Tongue (tissue), 2 donors: Measurements from ENCODE around the gene PLCH2. TPM values are rescaled to one million over a fixed set of nuclear protein-coding genes. Genes with fewer than 3 reads are reported as not detected.

Source experiments
- DNase-seq: peaks from one replicate; pipeline ENCODE4 v3.0.0-alpha.2; 2015
- total RNA-seq: library from RNA; depleted of rRNA; stranded (reverse); fragments of >200 nt; gene quantifications from one replicate; pipeline ENCODE4 v1.2.3, GENCODE V29; 2014

The PLCH2 gene
- total RNA-seq, 1 donor from 2014 or later, result 11.8 TPM

GRCh38 chr1:2501041-2501819 is 25.1 kb downstream of the PLCH2 start:
- DNase-seq, result peak; percentile 94

GRCh38 chr1:2501820-2502119 is 25.7 kb downstream of the PLCH2 start:
- no peak for DNase-seq

DNA sequence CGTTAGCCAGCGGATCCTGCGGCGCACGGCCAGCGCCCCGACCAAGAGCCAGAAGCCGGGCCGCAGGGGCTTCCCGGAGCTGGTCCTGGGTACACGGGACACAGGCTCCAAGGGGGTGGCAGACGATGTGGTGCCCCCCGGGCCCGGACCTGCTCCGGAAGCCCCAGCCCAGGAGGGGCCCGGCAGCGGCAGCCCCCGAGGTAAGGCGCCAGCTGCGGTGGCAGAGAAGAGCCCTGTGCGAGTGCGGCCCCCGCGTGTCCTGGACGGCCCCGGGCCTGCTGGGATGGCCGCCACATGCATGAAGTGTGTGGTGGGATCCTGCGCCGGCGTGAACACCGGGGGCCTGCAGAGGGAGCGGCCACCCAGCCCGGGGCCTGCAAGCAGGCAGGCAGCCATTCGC is 26.1 kb downstream of the PLCH2 start:
- no peak for DNase-seq

GRCh38 chr1:2502661-2503553 is 26.8 kb downstream of the PLCH2 start:
- no peak for DNase-seq

DNA sequence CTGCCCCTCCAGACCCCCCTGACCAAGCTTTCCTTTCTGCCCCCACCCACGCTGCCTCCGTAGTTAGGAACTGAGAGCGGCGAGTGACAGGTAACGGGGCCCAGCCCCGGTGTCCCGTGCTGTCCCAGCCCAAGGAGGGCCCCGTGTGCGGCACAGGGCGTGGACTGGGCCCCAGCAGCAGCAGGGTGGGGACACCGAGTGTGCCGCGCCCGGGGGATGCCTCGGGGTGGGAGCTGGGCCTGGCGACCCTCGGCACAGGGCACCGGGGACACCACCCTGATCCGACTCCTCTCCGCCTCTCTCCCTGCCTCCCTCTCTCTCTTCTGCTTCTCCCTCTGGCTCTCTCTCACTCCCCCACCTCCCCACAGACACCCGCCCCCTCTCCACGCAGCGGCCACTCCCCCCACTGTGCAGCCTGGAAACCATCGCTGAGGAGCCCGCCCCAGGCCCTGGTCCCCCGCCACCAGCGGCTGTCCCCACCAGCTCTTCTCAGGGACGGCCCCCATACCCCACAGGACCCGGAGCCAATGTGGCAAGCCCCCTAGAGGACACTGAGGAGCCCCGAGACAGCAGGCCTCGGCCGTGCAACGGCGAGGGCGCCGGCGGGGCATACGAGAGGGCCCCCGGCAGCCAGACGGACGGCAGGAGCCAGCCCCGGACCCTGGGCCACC is 27.6 kb downstream of the PLCH2 start:
- DNase-seq, result no peak

DNA sequence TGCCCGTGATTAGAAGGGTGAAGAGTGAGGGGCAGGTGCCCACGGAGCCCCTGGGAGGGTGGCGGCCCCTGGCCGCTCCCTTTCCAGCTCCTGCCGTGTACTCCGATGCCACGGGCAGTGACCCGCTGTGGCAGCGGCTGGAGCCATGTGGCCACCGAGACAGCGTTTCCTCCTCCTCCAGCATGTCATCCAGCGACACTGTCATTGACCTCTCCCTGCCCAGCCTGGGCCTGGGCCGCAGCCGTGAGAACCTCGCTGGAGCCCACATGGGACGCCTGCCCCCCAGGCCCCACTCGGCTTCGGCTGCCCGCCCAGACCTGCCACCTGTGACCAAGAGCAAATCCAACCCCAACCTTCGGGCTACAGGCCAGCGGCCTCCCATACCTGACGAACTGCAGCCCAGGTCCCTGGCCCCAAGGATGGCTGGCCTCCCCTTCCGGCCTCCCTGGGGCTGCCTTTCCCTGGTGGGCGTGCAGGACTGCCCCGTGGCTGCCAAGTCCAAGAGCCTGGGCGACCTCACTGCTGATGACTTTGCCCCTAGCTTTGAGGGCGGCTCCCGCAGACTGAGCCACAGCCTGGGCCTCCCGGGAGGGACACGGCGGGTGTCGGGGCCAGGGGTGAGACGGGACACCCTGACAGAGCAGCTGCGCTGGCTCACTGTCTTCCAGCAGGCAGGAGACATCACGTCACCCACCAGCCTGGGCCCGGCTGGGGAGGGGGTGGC is 28.3 kb downstream of the PLCH2 start:
- peak; percentile 80 for DNase-seq

GRCh38 chr1:2504949-2505272 is 28.8 kb downstream of the PLCH2 start:
- DNase-seq, result no peak

DNA sequence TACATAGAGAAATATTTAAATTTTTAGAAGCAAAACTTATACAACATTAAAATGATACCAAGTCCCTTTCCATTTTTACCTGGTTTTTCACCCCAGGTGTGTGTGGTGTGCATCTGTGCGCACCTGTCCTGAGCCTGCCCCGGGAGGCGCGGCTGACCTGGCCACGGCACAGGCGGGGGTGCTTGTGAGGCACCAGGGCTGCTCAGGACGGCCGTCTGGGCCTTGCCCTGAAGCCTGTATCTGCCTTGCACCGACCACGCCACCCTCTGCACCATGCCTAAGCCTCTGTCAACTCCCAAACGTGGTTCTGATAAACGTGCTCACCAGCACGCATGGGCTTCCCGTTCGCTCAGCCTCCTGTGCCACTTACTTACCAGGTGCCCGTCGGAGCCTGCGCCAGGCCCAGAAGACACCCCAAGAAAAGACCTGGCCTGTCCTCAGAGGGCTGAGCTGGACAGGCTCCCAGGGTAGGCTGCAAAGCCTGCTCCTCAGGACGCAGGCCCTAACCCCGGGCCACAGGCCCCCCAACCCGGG is 29.4 kb downstream of the PLCH2 start:
- no peak for DNase-seq

GRCh38 chr1:2506007-2506860 is 30.1 kb downstream of the PLCH2 start:
- DNase-seq, result peak; percentile 67

DNA sequence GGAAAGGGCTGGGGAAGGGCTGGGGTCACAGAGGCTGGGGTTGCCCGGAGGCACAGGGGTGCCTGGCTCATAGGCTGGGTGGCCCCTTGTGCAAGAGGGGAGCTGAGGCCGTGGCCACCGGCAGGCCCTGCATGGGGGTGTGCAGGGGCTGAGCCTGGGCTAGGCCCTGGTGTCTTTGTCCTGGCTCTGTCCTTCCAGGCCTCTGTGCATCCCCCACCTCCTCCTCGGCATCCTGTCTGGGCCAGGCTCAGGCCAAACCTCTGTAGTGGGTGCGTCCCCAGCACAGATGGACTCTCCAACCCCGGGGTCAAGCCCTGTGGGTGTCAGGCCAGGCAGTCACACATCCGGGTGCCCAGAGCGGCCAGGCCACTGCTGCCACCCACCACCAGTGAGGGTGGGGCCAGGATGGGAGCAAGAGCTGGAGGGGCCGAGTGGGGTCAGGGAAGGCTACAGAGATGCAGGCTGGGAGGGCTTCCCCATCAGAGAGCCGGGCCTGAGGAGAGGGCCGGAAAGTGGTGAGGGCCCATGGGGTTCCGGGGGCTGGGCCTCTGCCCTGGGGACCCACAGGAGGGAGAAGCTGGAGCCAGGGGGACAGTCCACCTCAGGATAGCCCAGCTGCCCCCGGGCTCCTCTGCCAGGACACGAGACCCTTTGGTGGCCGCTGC is 30.9 kb downstream of the PLCH2 start:
- DNase-seq, result no peak

DNA sequence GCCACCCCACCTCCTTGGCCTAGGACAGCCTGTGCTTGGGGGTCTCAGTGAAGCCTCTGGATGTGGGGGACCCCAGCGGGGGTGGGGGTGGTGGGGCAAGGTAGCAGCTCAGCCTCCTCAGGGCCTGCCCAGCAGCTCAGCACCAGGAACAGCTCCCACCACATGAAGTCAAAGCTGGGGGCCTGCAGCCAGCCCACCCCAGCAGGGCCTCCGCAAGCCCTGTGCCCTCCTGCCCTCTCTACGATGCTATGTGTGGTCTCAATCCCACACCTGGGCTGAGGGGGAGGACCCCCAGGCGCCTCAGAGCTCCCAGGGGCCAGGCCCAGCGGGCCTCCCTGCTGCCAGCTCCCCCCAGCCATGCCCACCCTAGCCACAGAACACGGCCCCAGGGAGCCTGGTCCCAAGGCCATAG is 31.7 kb downstream of the PLCH2 start:
- DNase-seq, result no peak

DNA sequence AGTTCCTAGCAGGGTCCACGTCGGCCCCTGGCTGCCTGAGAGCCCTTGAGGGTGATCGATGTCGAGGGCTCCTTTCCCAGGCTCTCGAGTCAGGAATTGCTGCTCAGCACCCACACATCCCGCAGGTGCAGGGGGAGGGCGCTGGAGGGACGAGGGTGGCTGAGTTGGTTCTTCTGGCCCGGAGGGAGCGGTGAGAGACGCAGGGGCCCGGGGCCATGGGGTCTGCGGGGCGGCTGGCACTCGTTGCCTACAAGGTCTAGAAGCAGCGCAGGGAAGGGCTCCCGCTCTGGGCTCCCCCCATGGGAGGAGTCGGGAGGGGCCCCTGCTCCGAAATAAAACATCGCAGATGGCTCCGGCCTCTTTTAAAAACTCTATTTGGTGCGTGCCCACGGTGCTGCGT is 32.1 kb downstream of the PLCH2 start:
- no peak for DNase-seq

DNA sequence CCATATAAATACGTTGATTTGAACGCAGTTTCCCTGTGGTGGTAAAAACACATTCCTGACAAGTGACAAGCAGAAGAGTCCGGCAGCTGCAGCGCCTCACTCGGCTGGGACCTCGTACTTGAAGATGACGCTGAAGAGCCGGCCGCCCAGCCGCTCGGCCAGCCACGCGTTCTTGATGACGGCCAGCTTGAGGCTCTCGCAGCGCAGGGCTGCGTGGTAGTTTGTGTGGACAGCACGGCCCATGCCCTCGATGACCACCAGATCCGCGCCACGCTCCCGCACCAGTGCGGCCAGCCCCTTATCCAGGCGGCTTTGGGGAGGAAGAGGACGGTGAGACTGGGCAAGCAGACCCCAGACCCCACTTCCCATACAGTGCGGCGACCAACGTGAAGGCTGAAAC is 32.7 kb downstream of the PLCH2 start:
- no peak for DNase-seq

GRCh38 chr1:2509589-2509988 is 33.5 kb downstream of the PLCH2 start:
- DNase-seq, result no peak

- DNase-seq, result no peak
Observed at GRCh38 chr1:2510366-2511155, 34.5 kb downstream of the PLCH2 start.

DNA sequence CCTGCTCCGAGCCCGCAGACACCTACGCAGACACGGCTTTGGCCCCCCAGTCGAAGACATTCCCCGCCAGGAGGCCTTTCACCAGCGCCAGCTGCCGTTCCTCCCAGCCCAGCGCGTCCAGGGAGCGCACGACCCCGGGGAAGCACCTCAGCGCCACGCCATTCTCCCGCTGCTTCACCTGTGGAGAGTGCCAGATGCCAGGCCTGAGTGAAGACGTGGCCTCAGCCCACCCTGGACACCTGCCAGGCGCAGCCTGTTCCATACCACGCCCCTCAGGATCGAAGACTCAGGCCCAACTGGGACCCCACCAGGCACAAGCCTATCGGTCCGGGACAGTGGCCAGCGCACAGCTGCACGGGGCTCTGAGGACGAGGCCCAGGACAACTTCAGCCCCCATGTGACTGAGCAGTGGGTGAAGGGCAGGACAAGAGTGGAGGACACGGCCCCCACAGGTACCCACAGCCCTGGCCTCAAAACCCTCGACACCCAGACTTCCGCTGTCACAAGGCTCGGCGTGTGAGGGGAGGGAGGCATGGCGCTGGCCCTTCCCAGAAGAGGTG is 36.9 kb downstream of the PLCH2 start:
- no peak for DNase-seq

- DNase-seq, result no peak
Observed at GRCh38 chr1:2513939-2514652, 38.0 kb downstream of the PLCH2 start.

GRCh38 chr1:2514863-2515762 is 39.0 kb downstream of the PLCH2 start:
- no peak for DNase-seq
